Mesenchymal stem cell (in vitro differentiated cells and primary cell): Measurements from ENCODE around the gene DNASE1L3.

ENCODE experiments used
- DNase-seq: peaks from one replicate; pipeline ENCODE4 v3.0.0-alpha.2; 2013
- H2AFZ ChIP-seq: one replicate; pipeline ENCODE4 v1.6.1; 2013; ENCODE audit warnings: low read depth, mild to moderate bottlenecking, control low read depth, inconsistent platforms, low read length, moderate library complexity
- H2AK5ac ChIP-seq: 2 replicates; pipeline ENCODE4 v1.6.1; 2013; ENCODE audit warnings: low read length, moderate library complexity, mild to moderate bottlenecking, inconsistent platforms; ENCODE audit not compliant: severe bottlenecking
- H2BK120ac ChIP-seq: one replicate; pipeline ENCODE4 v1.6.1; 2013; ENCODE audit warnings: low read depth, mild to moderate bottlenecking, inconsistent platforms, low read length, moderate library complexity
- H2BK12ac ChIP-seq, 2 experiments: one replicate each; pipeline ENCODE4 v1.6.1; 2013; ENCODE audit warnings: inconsistent platforms in 2 of 2, low read length in 2 of 2, mild to moderate bottlenecking in 2 of 2, moderate library complexity in 2 of 2, control low read depth in 1 of 2
- H2BK15ac ChIP-seq: one replicate; pipeline ENCODE4 v1.6.1; 2013; ENCODE audit warnings: mild to moderate bottlenecking, low read depth, inconsistent platforms; ENCODE audit not compliant: poor library complexity, severe bottlenecking
- H2BK5ac ChIP-seq: 2 replicates; pipeline ENCODE4 v1.6.1; 2013; ENCODE audit warnings: low read depth, mild to moderate bottlenecking, low read length, control low read depth, inconsistent platforms; ENCODE audit not compliant: poor library complexity, severe bottlenecking
- H3K14ac ChIP-seq, 2 experiments: one replicate each; pipeline ENCODE4 v1.6.1; 2013; ENCODE audit warnings: inconsistent platforms in 2 of 2, low read length in 2 of 2, control low read depth in 1 of 2, mild to moderate bottlenecking in 1 of 2, moderate library complexity in 1 of 2
- H3K18ac ChIP-seq, 2 experiments: one replicate each; pipeline ENCODE4 v1.6.1; 2013; ENCODE audit warnings: inconsistent platforms in 2 of 2, low read length in 2 of 2, control low read depth in 1 of 2, low read depth in 1 of 2, mild to moderate bottlenecking in 1 of 2
- H3K23ac ChIP-seq, 2 experiments: one replicate each; pipeline ENCODE4 v1.6.1; 2013; ENCODE audit warnings: inconsistent platforms in 2 of 2, low read length in 2 of 2, mild to moderate bottlenecking in 2 of 2, moderate library complexity in 2 of 2, control low read depth in 1 of 2
- H3K27ac ChIP-seq: 2 replicates; pipeline ENCODE4 v1.5.1; 2013; ENCODE audit warnings: mild to moderate bottlenecking, moderate library complexity, low read length, control low read depth, inconsistent platforms; ENCODE audit not compliant: poor library complexity, severe bottlenecking
- H3K27me3 ChIP-seq, 2 experiments: 2 replicates each; pipeline versions ENCODE4 v1.6.1 to v1.7.0; 2013; ENCODE audit warnings: low read length in 2 of 2, mild to moderate bottlenecking in 2 of 2, moderate library complexity in 2 of 2, control low read depth in 1 of 2, inconsistent platforms in 1 of 2; ENCODE audit not compliant: control insufficient read depth in 1 of 2, insufficient read depth in 1 of 2
- H3K36me3 ChIP-seq, 2 experiments: 2 replicates each; pipeline versions ENCODE4 v1.6.1 to v1.7.0; 2013; ENCODE audit warnings: low read length in 2 of 2, control low read depth in 1 of 2, inconsistent platforms in 1 of 2, low read depth in 1 of 2, mild to moderate bottlenecking in 1 of 2; ENCODE audit not compliant: insufficient read depth in 2 of 2, control insufficient read depth in 1 of 2
- H3K4ac ChIP-seq, 2 experiments: one replicate each; pipeline ENCODE4 v1.6.1; 2013; ENCODE audit warnings: inconsistent platforms in 2 of 2, low read length in 2 of 2, mild to moderate bottlenecking in 2 of 2, moderate library complexity in 2 of 2, control low read depth in 1 of 2, low read depth in 1 of 2
- H3K4me1 ChIP-seq: 2 replicates; pipeline ENCODE4 v1.6.1; 2013; ENCODE audit warnings: low read depth, low read length, control low read depth; ENCODE audit not compliant: control insufficient read depth, insufficient read depth
- H3K4me2 ChIP-seq: 2 replicates; pipeline ENCODE4 v1.6.1; 2013; ENCODE audit warnings: low read length, mild to moderate bottlenecking, inconsistent platforms; ENCODE audit not compliant: poor library complexity, severe bottlenecking
- H3K4me3 ChIP-seq, 2 experiments: 2 replicates each; pipeline versions ENCODE4 v1.5.1 to v1.7.0; 2013; ENCODE audit warnings: low read length in 2 of 2, mild to moderate bottlenecking in 2 of 2, control low read depth in 1 of 2, low read depth in 1 of 2; ENCODE audit not compliant: insufficient read depth in 1 of 2
- H3K79me1 ChIP-seq: replicated peaks from 2 replicates; pipeline ENCODE4 v1.6.1; 2013; ENCODE audit warnings: mild to moderate bottlenecking, control low read depth, low read length, inconsistent platforms; ENCODE audit not compliant: poor library complexity, severe bottlenecking
- H3K9ac ChIP-seq: 2 replicates; pipeline ENCODE4 v1.7.0; 2013; ENCODE audit warnings: mild to moderate bottlenecking, low read length, moderate library complexity
- H3K9me3 ChIP-seq: 2 replicates; pipeline ENCODE4 v1.7.0; 2013; ENCODE audit warnings: mild to moderate bottlenecking, low read length; ENCODE audit not compliant: control insufficient read depth
- H4K8ac ChIP-seq: one replicate; pipeline ENCODE4 v1.6.1; 2013; ENCODE audit warnings: inconsistent platforms, mild to moderate bottlenecking, low read length, moderate library complexity
- H4K91ac ChIP-seq: one replicate; pipeline ENCODE4 v1.6.1; 2013; ENCODE audit warnings: mild to moderate bottlenecking, low read length, inconsistent platforms
- WGBS: methylation state at CpG from one replicate; pipeline ENCODE4 v1.1.7; 2013; ENCODE audit warnings: mixed read lengths; 5-methylcytosine and 5-hydroxymethylcytosine counted together

Gene DNASE1L3

GRCh38 chr3:58170376-58170775 is 40.4 kb downstream of the DNASE1L3 start:
- no peak for DNase-seq
- Histone ChIP-seq H4K91ac (no peak overlapping the region), H3K4ac (no peak overlapping the region), H3K23ac (no peak overlapping the region), H3K4me1 (peaks cover 12% of the 10 kb centered on the region), H3K4me2 (no peak overlapping the region), H3K79me1 (peaks cover 14% of the 10 kb centered on the region), H3K27ac (no peak overlapping the region), H3K9ac (no peak overlapping the region), H3K27me3 (no peaks in the 10 kb centered on the region), H2BK15ac (no peak overlapping the region), H3K18ac (no peak overlapping the region), H3K36me3 (peaks cover 44 to 63% of the 10 kb centered on the region in 2 experiments), H2BK120ac (no peak overlapping the region), H2BK5ac (no peak overlapping the region), H2AK5ac (no peak overlapping the region), H3K14ac (no peak overlapping the region), H2BK12ac (no peak overlapping the region), H4K8ac (no peak overlapping the region), H2AFZ (no peak overlapping the region), H3K9me3 (no peaks in the 10 kb centered on the region), H3K4me3 (no peak overlapping the region)
- WGBS = 88% methylated on average over 11 of the region's 11 CpGs

GRCh38 chr3:58169371-58169770 is 41.4 kb downstream of the DNASE1L3 start:
- Histone ChIP-seq H3K79me1 (peaks cover 14% of the 10 kb centered on the region), H3K4me2 (no peak overlapping the region), H3K36me3 (peaks cover 53 to 71% of the 10 kb centered on the region in 2 experiments), H3K4me3 (no peak overlapping the region), H2AFZ (no peak overlapping the region), H3K23ac (no peak overlapping the region), H4K8ac (no peak overlapping the region), H2BK5ac (no peak overlapping the region), H3K9ac (no peak overlapping the region), H3K27me3 (no peaks in the 10 kb centered on the region), H3K4me1 (peaks cover 22% of the 10 kb centered on the region), H3K4ac (no peak overlapping the region), H2BK120ac (no peak overlapping the region), H3K9me3 (no peaks in the 10 kb centered on the region), H3K14ac (no peak overlapping the region), H3K27ac (no peak overlapping the region), H4K91ac (no peak overlapping the region), H2BK15ac (no peak overlapping the region), H3K18ac (no peak overlapping the region), H2AK5ac (no peak overlapping the region), H2BK12ac (no peak overlapping the region)
- no peak for DNase-seq
- 96% methylated on average over 9 of the region's 9 CpGs for WGBS

GRCh38 chr3:58168498-58168897 is 42.3 kb downstream of the DNASE1L3 start:
- Histone ChIP-seq H3K18ac (no peak overlapping the region), H3K4me2 (no peak overlapping the region), H2AFZ (no peak overlapping the region), H3K14ac (no peak overlapping the region), H4K8ac (no peak overlapping the region), H3K27me3 (no peaks in the 10 kb centered on the region), H2AK5ac (no peak overlapping the region), H3K36me3 (peaks cover 61 to 67% of the 10 kb centered on the region in 2 experiments), H2BK5ac (no peak overlapping the region), H3K4me1 (peaks cover 25% of the 10 kb centered on the region), H3K9me3 (no peaks in the 10 kb centered on the region), H2BK12ac (no peak overlapping the region), H2BK15ac (no peak overlapping the region), H4K91ac (no peak overlapping the region), H3K9ac (no peak overlapping the region), H2BK120ac (no peak overlapping the region), H3K79me1 (peaks cover 14% of the 10 kb centered on the region), H3K4me3 (no peak overlapping the region), H3K23ac (no peak overlapping the region), H3K27ac (no peak overlapping the region), H3K4ac (no peak overlapping the region)
- DNase-seq = no peak
- WGBS = 82% methylated on average over 6 of the region's 7 CpGs

GRCh38 chr3:58167431-58168351 is 43.1 kb downstream of the DNASE1L3 start:
- Histone ChIP-seq H3K4me3 (no peak overlapping the region), H2AK5ac (no peak overlapping the region), H3K23ac (no peak overlapping the region), H3K14ac (no peak overlapping the region), H3K9ac (no peak overlapping the region), H3K18ac (no peak overlapping the region), H2BK12ac (peak overlapping the region in 1 of 2 experiments; percentile 46), H3K4me2 (no peak overlapping the region), H4K8ac (peak overlapping the region; percentile 12), H4K91ac (no peak overlapping the region), H3K27me3 (no peaks in the 10 kb centered on the region), H3K9me3 (no peaks in the 10 kb centered on the region), H3K79me1 (peaks cover 14% of the 10 kb centered on the region), H2AFZ (no peak overlapping the region), H3K4me1 (peaks cover 29% of the 10 kb centered on the region), H3K27ac (no peak overlapping the region), H3K4ac (no peak overlapping the region), H2BK15ac (no peak overlapping the region), H2BK5ac (no peak overlapping the region), H2BK120ac (no peak overlapping the region), H3K36me3 (peaks cover 66 to 69% of the 10 kb centered on the region in 2 experiments)
- peak; percentile 67 for DNase-seq
- WGBS = 94% methylated on average over 16 of the region's 16 CpGs
